WTC11 (cell line): ENCODE results near the gene LILRA6. TPM values are rescaled to one million over a fixed set of nuclear protein-coding genes. Genes with fewer than 3 reads are reported as not detected.

Experiments used
- ARID4B ChIP-seq: sonication (generic); formaldehyde crosslinking; IDR thresholded peaks from 2 replicates; pipeline ENCODE4 v1.8.0; 2023; ENCODE audit warnings: missing genetic modification reagents, mild to moderate bottlenecking, borderline replicate concordance
- FOXP1 ChIP-seq: sonication (generic); formaldehyde crosslinking; IDR thresholded peaks from 2 replicates; pipeline ENCODE4 v1.8.0; 2022; ENCODE audit warnings: missing genetic modification reagents, mild to moderate bottlenecking, moderate library complexity, borderline replicate concordance
- HMGA2 ChIP-seq: fragments of 250-450 bp; sonication (Bioruptor Pico); IDR thresholded peaks from 2 replicates; pipeline ENCODE4 v1.4.0; 2021; ENCODE audit warnings: mild to moderate bottlenecking, moderate library complexity
- NFYB ChIP-seq: sonication (generic); formaldehyde crosslinking; conservative IDR thresholded peaks from 2 replicates; pipeline ENCODE4 v1.8.0; 2022; ENCODE audit warnings: low read depth, missing genetic modification reagents
- PRRX2 ChIP-seq: fragments of 250-450 bp; sonication (Bioruptor Pico); IDR thresholded peaks from 2 replicates; pipeline ENCODE4 v1.8.0; 2021; ENCODE audit warnings: mild to moderate bottlenecking
- ZNF317 ChIP-seq: sonication (generic); formaldehyde crosslinking; IDR thresholded peaks from 2 replicates; pipeline ENCODE4 v1.8.1; 2023; ENCODE audit warnings: low read depth, mild to moderate bottlenecking, moderate library complexity, missing genetic modification reagents, borderline replicate concordance
- ZNF512 ChIP-seq: sonication (generic); formaldehyde crosslinking; IDR thresholded peaks from 2 replicates; pipeline ENCODE4 v1.8.1; 2022; ENCODE audit warnings: missing genetic modification reagents, borderline replicate concordance
- ZNF532 ChIP-seq: fragments of 250-450 bp; sonication (Bioruptor Pico); IDR thresholded peaks from 2 replicates; pipeline ENCODE4 v1.9.0; 2021; ENCODE audit warnings: mild to moderate bottlenecking, borderline replicate concordance
- total RNA-seq: library from RNA; stranded (reverse); gene quantifications from 3 replicates; pipeline ENCODE4 v1.2.3, GENCODE V29; 2021
- TF ChIP-seq, protein P1 (sequence below): sonication (generic); formaldehyde crosslinking; IDR thresholded peaks from 2 replicates; pipeline ENCODE4 v1.8.1; 2022; ENCODE audit warnings: low read depth, missing genetic modification reagents, borderline replicate concordance
- TF ChIP-seq, protein P2 (sequence below): sonication (generic); formaldehyde crosslinking; IDR thresholded peaks from 2 replicates; pipeline ENCODE4 v1.8.1; 2023; ENCODE audit warnings: mild to moderate bottlenecking, missing genetic modification reagents
- TF ChIP-seq, protein P3 (sequence below): fragments of 250-450 bp; sonication (Bioruptor Pico); IDR thresholded peaks from 2 replicates; pipeline ENCODE4 v1.9.0; 2021; ENCODE audit warnings: mild to moderate bottlenecking
- TF ChIP-seq, protein P4 (sequence below): sonication (generic); formaldehyde crosslinking; IDR thresholded peaks from 2 replicates; pipeline ENCODE4 v1.8.1; 2023; ENCODE audit warnings: mild to moderate bottlenecking, missing genetic modification reagents, borderline replicate concordance

Gene LILRA6
- total RNA-seq, 1 experiment from 2014 or later = not detected

DNA sequence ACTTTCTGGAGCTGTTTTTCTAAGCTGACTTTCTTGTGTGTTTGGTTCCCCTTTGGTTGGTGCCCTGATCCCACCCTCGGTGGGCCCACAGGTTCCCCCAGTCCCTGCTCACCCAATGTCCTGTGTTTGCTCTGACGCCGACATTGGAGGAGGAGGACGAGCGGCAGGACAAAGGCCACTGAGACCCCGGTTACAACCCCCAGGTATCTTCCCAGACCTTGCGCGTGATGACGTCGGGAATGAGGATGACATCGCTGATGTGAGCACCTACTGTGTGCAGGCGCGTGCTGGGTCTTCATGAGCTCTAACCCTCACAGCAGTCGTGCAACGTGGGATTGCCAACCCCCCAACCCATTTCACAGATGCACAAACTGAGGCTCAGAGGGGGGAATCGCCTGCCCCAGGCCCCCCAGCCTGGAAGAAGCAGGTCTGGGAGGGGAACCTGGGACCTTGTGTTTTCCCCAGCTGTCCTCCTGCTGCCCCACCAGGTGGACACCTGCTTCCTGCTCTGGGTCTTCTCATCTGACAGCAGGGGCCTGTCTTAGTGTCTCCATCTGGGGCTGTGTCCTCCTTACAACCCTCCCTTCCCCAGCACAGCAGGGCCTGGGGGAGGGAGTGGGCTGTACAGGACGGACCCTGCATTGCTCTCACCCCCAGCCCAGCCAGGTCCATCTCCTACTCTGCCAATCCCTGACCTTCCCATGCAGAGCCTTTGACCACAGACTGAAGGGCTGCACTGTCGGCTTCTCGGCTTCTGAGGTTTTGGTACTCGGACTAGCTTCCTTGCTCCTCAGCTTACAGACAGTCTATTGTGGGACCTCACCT lies 4.7 kb upstream of the LILRA6 start (continued):
- TF ChIP-seq ZNF532 (CRISPR knock-in tag) (no peak), NFYB (CRISPR knock-in tag) (no peak), ZNF512 (no peak), HMGA2 (CRISPR knock-in tag) (no peak), FOXP1 (CRISPR knock-in tag) (no peak), ARID4B (CRISPR knock-in tag) (no peak), ZNF317 (CRISPR knock-in tag) (no peak), PRRX2 (CRISPR knock-in tag) (no peak)
- TF ChIP-seq, protein P1, sequence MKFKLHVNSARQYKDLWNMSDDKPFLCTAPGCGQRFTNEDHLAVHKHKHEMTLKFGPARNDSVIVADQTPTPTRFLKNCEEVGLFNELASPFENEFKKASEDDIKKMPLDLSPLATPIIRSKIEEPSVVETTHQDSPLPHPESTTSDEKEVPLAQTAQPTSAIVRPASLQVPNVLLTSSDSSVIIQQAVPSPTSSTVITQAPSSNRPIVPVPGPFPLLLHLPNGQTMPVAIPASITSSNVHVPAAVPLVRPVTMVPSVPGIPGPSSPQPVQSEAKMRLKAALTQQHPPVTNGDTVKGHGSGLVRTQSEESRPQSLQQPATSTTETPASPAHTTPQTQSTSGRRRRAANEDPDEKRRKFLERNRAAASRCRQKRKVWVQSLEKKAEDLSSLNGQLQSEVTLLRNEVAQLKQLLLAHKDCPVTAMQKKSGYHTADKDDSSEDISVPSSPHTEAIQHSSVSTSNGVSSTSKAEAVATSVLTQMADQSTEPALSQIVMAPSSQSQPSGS (CRISPR knock-in tag) = no peak
- TF ChIP-seq, protein P2, sequence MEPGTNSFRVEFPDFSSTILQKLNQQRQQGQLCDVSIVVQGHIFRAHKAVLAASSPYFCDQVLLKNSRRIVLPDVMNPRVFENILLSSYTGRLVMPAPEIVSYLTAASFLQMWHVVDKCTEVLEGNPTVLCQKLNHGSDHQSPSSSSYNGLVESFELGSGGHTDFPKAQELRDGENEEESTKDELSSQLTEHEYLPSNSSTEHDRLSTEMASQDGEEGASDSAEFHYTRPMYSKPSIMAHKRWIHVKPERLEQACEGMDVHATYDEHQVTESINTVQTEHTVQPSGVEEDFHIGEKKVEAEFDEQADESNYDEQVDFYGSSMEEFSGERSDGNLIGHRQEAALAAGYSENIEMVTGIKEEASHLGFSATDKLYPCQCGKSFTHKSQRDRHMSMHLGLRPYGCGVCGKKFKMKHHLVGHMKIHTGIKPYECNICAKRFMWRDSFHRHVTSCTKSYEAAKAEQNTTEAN (CRISPR knock-in tag) = no peak
- TF ChIP-seq, protein P3, sequence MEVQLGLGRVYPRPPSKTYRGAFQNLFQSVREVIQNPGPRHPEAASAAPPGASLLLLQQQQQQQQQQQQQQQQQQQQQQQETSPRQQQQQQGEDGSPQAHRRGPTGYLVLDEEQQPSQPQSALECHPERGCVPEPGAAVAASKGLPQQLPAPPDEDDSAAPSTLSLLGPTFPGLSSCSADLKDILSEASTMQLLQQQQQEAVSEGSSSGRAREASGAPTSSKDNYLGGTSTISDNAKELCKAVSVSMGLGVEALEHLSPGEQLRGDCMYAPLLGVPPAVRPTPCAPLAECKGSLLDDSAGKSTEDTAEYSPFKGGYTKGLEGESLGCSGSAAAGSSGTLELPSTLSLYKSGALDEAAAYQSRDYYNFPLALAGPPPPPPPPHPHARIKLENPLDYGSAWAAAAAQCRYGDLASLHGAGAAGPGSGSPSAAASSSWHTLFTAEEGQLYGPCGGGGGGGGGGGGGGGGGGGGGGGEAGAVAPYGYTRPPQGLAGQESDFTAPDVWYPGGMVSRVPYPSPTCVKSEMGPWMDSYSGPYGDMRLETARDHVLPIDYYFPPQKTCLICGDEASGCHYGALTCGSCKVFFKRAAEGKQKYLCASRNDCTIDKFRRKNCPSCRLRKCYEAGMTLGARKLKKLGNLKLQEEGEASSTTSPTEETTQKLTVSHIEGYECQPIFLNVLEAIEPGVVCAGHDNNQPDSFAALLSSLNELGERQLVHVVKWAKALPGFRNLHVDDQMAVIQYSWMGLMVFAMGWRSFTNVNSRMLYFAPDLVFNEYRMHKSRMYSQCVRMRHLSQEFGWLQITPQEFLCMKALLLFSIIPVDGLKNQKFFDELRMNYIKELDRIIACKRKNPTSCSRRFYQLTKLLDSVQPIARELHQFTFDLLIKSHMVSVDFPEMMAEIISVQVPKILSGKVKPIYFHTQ = no peak
- TF ChIP-seq, protein P4, sequence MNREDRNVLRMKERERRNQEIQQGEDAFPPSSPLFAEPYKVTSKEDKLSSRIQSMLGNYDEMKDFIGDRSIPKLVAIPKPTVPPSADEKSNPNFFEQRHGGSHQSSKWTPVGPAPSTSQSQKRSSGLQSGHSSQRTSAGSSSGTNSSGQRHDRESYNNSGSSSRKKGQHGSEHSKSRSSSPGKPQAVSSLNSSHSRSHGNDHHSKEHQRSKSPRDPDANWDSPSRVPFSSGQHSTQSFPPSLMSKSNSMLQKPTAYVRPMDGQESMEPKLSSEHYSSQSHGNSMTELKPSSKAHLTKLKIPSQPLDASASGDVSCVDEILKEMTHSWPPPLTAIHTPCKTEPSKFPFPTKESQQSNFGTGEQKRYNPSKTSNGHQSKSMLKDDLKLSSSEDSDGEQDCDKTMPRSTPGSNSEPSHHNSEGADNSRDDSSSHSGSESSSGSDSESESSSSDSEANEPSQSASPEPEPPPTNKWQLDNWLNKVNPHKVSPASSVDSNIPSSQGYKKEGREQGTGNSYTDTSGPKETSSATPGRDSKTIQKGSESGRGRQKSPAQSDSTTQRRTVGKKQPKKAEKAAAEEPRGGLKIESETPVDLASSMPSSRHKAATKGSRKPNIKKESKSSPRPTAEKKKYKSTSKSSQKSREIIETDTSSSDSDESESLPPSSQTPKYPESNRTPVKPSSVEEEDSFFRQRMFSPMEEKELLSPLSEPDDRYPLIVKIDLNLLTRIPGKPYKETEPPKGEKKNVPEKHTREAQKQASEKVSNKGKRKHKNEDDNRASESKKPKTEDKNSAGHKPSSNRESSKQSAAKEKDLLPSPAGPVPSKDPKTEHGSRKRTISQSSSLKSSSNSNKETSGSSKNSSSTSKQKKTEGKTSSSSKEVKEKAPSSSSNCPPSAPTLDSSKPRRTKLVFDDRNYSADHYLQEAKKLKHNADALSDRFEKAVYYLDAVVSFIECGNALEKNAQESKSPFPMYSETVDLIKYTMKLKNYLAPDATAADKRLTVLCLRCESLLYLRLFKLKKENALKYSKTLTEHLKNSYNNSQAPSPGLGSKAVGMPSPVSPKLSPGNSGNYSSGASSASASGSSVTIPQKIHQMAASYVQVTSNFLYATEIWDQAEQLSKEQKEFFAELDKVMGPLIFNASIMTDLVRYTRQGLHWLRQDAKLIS (CRISPR knock-in tag) = no peak
